Gastrocnemius medialis (tissue), 4 donors: Measurements from ENCODE around the gene HADH.

Experiments
- CTCF ChIP-seq, 5 experiments: fragments of 450-650 bp in 3 of 5; fragments of 200-600 bp in 2 of 5; sonication (generic) in 2 of 5; IDR thresholded peaks in 4 of 5; conservative IDR thresholded peaks in 1 of 5; 1 replicate in 4 of 5; 2 replicates in 1 of 5; pipeline ENCODE4 v1.5.1; 2016 to 2019; ENCODE audit warnings: antibody characterized with exemption in 5 of 5, mild to moderate bottlenecking in 3 of 5, moderate library complexity in 3 of 5
- POLR2A ChIP-seq, 2 donors: fragments of 450-650 bp; IDR thresholded peaks; one replicate each; pipeline ENCODE4 v1.6.1; 2017; ENCODE audit warnings: antibody characterized with exemption in 2 of 2, mild to moderate bottlenecking in 2 of 2, moderate library complexity in 2 of 2

GRCh38 chr4:107978716-107979451, 10.8 kb upstream of the HADH start:
- TF ChIP-seq POLR2A (IDR thresholded peaks at IDR 0.05), result no peak
- TF ChIP-seq CTCF (IDR thresholded peaks at IDR 0.05 in 4 of 5, conservative IDR thresholded peaks at IDR 0.05 in 1 of 5), result no peak
